Caco-2 (cell line): ENCODE measurements around the gene SEMA3F. TPM values are rescaled to one million over a fixed set of nuclear protein-coding genes. Genes with fewer than 3 reads are reported as not detected.

Experiments used
- BruUV-seq: library from RNA; stranded (reverse); fragments of 400-500 nt; replicated peaks from 2 replicates; lab custom pipeline; 2021; lab: Mats Ljungman, UMichigan
- CTCF ChIA-PET: fragments of 300-600 bp; sonication (Branson Sonifier 250); formaldehyde crosslinking; loops from one replicate; lab custom pipeline; 2022; ENCODE audit warnings: antibody characterized with exemption; lab: Charles Lee
- POLR2A ChIA-PET: fragments of 300-600 bp; sonication (Branson Sonifier 250); formaldehyde crosslinking; loops from one replicate; lab custom pipeline; 2022; ENCODE audit warnings: antibody characterized with exemption; lab: Charles Lee
- DNase-seq, 2 experiments: peaks; one replicate each; pipeline versions ENCODE4 v3.0.0 to v3.0.0-alpha.2; 2020 to 2022
- H3K27me3 ChIP-seq: replicated peaks from 2 replicates; pipeline ENCODE4 v1.6.0; 2011; ENCODE audit warnings: low read length; ENCODE audit not compliant: control insufficient read depth, insufficient read depth
- H3K36me3 ChIP-seq: 2 replicates; pipeline ENCODE4 v1.5.1; 2011; ENCODE audit warnings: low read length; ENCODE audit not compliant: control insufficient read depth, insufficient read depth
- H3K4me1 ChIP-seq: fragments of 250-450 bp; sonication (Bioruptor Pico); 2 replicates; pipeline ENCODE4 v1.5.1; 2020; ENCODE audit warnings: mild to moderate bottlenecking
- H3K4me3 ChIP-seq: 2 replicates; pipeline ENCODE4 v1.5.1; 2011; ENCODE audit warnings: low read depth, mild to moderate bottlenecking, control low read depth, low read length
- H3K9me3 ChIP-seq: fragments of 250-450 bp; sonication (Bioruptor Pico); 2 replicates; pipeline ENCODE4 v1.5.1; 2020; ENCODE audit warnings: mild to moderate bottlenecking, moderate library complexity
- H3K27ac Mint-ChIP-seq: one replicate; pipeline ENCODE4 v1.8.0; 2022; ENCODE audit warnings: mixed read lengths; ENCODE audit not compliant: unreplicated experiment
- H3K27me3 Mint-ChIP-seq: one replicate; pipeline ENCODE4 v1.8.0; 2022; ENCODE audit warnings: mixed read lengths; ENCODE audit not compliant: insufficient read depth, unreplicated experiment
- H3K36me3 Mint-ChIP-seq: one replicate; pipeline ENCODE4 v1.8.0; 2022; ENCODE audit warnings: mild to moderate bottlenecking, mixed read lengths; ENCODE audit not compliant: insufficient read depth, unreplicated experiment
- H3K4me1 Mint-ChIP-seq: one replicate; pipeline ENCODE4 v1.8.0; 2022; ENCODE audit warnings: low read depth, mixed read lengths; ENCODE audit not compliant: unreplicated experiment
- H3K4me3 Mint-ChIP-seq: one replicate; pipeline ENCODE4 v1.8.0; 2022; ENCODE audit warnings: mild to moderate bottlenecking, moderate library complexity, mixed read lengths; ENCODE audit not compliant: unreplicated experiment
- H3K9me3 Mint-ChIP-seq: one replicate; pipeline ENCODE4 v1.8.0; 2022; ENCODE audit warnings: mixed read lengths; ENCODE audit not compliant: unreplicated experiment
- CTCF ChIP-seq, 2 experiments: fragments of 200-600 bp in 1 of 2; IDR thresholded peaks; 1 replicate in 1 of 2; 2 replicates in 1 of 2; pipeline versions ENCODE4 v1.5.1 to v1.8.0; 2011 to 2022; ENCODE audit warnings: antibody characterized with exemption in 1 of 2, control low read depth in 1 of 2, inconsistent platforms in 1 of 2, low read depth in 1 of 2, low read length in 1 of 2, mild to moderate bottlenecking in 1 of 2, moderate library complexity in 1 of 2; ENCODE audit not compliant: insufficient read depth in 1 of 2, severe bottlenecking in 1 of 2, unreplicated experiment in 1 of 2
- intact Hi-C: fragments of 100-400 bp; cut with micrococcal nuclease; formaldehyde crosslinking; loops from one replicate; pipeline ENCODE4 v1.10.0; 2022; ENCODE audit not compliant: unreplicated experiment
- total RNA-seq: library from RNA; stranded (reverse); gene quantifications from 2 replicates; pipeline ENCODE4 v1.2.3, GENCODE V29; 2022

SEMA3F gene
- total RNA-seq, 1 experiment from 2014 or later = 16.5 TPM

GRCh38 chr3:50160561-50160983 is 5.4 kb downstream of the SEMA3F start:
- intact Hi-C loops = no loop called here
- CTCF ChIA-PET = no interaction called here
- H3K27me3 ChIP-seq = no peaks in the 10 kb centered on the region
- no peak overlapping the region for H3K4me3 ChIP-seq
- Mint-ChIP-seq H3K9me3 (no peaks in the 10 kb centered on the region), H3K4me3 (no peak overlapping the region), H3K4me1 (peaks cover 19% of the 10 kb centered on the region), H3K27me3 (no peaks in the 10 kb centered on the region), H3K36me3 (peaks cover 10% of the 10 kb centered on the region), H3K27ac (no peak overlapping the region)
- no peak for TF ChIP-seq CTCF (IDR thresholded peaks at IDR 0.05; ENCODE audit: insufficient read depth in 1 of 2, low read depth in 1 of 2, low read length in 1 of 2, severe bottlenecking in 1 of 2, unreplicated experiment in 1 of 2)
- BruUV-seq = no TSS peak
- no peak for DNase-seq
- POLR2A ChIA-PET = no interaction called here
- H3K9me3 ChIP-seq = no peaks in the 10 kb centered on the region
- H3K4me1 ChIP-seq = peaks cover 33% of the 10 kb centered on the region
- H3K36me3 ChIP-seq = no peaks in the 10 kb centered on the region

- intact Hi-C loops = no loop called here
- BruUV-seq = no TSS peak
- DNase-seq = no peak
- Histone ChIP-seq H3K4me3 (no peak overlapping the region), H3K4me1 (peaks cover 34% of the 10 kb centered on the region), H3K27me3 (no peaks in the 10 kb centered on the region), H3K9me3 (no peaks in the 10 kb centered on the region), H3K36me3 (no peaks in the 10 kb centered on the region)
- Mint-ChIP-seq H3K36me3 (peaks cover 6% of the 10 kb centered on the region), H3K27me3 (no peaks in the 10 kb centered on the region), H3K4me1 (peaks cover 13% of the 10 kb centered on the region), H3K9me3 (no peaks in the 10 kb centered on the region), H3K4me3 (no peak overlapping the region), H3K27ac (no peak overlapping the region)
- TF ChIP-seq CTCF (IDR thresholded peaks at IDR 0.05; ENCODE audit: insufficient read depth in 1 of 2, low read depth in 1 of 2, low read length in 1 of 2, severe bottlenecking in 1 of 2, unreplicated experiment in 1 of 2) = no peak
- ChIA-PET POLR2A (no interaction called here), CTCF (no interaction called here)
Observed at GRCh38 chr3:50161320-50161719, 6.2 kb downstream of the SEMA3F start.

- Mint-ChIP-seq H3K27me3 (no peaks in the 10 kb centered on the region), H3K4me1 (peaks cover 16% of the 10 kb centered on the region), H3K4me3 (no peak overlapping the region), H3K36me3 (peaks cover 4% of the 10 kb centered on the region), H3K9me3 (no peaks in the 10 kb centered on the region), H3K27ac (no peak overlapping the region)
- Histone ChIP-seq H3K27me3 (no peaks in the 10 kb centered on the region), H3K4me3 (no peak overlapping the region), H3K36me3 (no peaks in the 10 kb centered on the region), H3K4me1 (peaks cover 34% of the 10 kb centered on the region), H3K9me3 (no peaks in the 10 kb centered on the region)
- ChIA-PET CTCF (no interaction called here), POLR2A (no interaction called here)
- no TSS peak for BruUV-seq
- intact Hi-C loops = no loop called here
- no peak for DNase-seq
- no peak for TF ChIP-seq CTCF (IDR thresholded peaks at IDR 0.05; ENCODE audit: insufficient read depth in 1 of 2, low read depth in 1 of 2, low read length in 1 of 2, severe bottlenecking in 1 of 2, unreplicated experiment in 1 of 2)
Observed at GRCh38 chr3:50162034-50162883, 7.1 kb downstream of the SEMA3F start.
